RPMI7951 (cell line): ENCODE results near the gene MPHOSPH10. TPM values are rescaled to one million over a fixed set of nuclear protein-coding genes. Genes with fewer than 3 reads are reported as not detected.
A peak's percentile ranks its signal among the peaks of the same experiment; 100 is the strongest.
"Not testable (repeated sequence)": the region's sequence is repeated elsewhere in the genome, so short reads cannot be mapped to it uniquely, and the experiment has no call there.

Experiments used
- DNase-seq: peaks from one replicate; pipeline ENCODE4 v3.0.0-alpha.2; 2012; ENCODE audit warnings: low read depth
- total RNA-seq: library from RNA; depleted of rRNA; stranded (reverse); fragments of >200 nt; shearing (Covaris generic); gene quantifications from 2 replicates; pipeline ENCODE4 v1.2.3, GENCODE V29; 2014

Gene MPHOSPH10
- total RNA-seq, 1 experiment from 2014 or later = 23.4 TPM

DNA sequence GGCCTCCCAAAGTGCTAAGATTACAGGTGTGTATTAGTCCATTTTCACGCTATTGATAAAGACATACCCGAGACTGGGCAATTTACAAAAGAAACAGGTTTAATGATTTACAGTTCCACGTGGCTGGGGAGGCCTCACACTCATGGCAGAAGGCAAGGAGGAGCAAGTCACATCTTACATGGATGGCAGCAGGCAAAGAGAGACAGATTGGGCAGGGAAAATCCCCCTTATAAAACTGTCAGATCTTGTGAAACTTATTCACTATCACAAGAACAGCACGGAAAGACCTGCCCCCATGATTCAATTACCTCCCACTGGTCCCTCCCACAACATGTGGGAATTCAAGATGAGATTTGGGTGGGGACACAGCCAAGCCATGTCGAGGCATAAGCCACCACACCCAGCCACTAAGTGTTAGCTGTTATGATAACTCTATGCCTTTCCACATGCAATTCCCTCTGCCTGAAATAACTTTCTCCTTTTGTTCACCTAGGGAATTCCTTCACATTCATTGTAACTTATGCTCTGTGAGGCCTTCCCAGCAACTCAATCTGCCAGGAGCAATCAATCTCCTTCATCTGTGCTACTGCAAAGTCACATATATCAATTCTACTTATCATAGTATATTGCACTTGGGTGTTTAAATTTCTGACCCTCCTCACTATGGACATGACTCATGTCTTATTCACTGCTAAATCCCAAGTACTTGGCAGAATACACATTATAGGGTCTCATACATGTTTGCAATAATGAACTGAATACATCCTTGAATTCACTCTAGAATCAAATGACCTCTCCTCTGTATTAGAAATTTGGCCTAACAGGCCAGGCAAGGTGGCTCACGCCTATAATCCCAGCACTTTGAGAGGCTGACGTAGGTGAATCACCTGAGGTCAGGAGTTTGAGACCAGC is 7.8 kb upstream of the MPHOSPH10 start:
- no peak for DNase-seq

- no peak for DNase-seq
These were observed 4.7 kb upstream of the MPHOSPH10 start for GRCh38 chr2:71125506-71126294.

DNA sequence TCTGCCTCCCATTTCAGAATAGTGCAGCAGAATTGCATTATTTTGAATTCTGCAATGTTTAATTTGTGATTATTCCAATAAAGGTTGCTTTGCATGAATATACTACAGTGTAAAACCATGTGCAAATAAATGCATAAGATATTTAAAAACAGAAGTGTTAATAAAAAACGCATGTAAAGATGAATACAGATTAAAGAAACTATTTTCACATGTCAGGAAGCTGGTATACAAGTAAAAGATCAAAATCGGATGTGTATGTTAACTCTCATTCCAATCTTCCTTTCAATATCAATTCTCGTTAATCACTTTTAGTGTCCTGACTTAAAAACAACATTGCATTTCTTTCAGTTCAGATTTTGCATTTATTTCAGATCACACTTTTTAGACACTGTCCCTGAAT is 3.5 kb upstream of the MPHOSPH10 start:
- no peak for DNase-seq

- DNase-seq = peak; percentile 7
These were observed 1.1 kb upstream of the MPHOSPH10 start for GRCh38 chr2:71129114-71129901.

GRCh38 chr2:71129902-71130151 is 607 bp upstream of the MPHOSPH10 start:
- DNase-seq = no peak

DNA sequence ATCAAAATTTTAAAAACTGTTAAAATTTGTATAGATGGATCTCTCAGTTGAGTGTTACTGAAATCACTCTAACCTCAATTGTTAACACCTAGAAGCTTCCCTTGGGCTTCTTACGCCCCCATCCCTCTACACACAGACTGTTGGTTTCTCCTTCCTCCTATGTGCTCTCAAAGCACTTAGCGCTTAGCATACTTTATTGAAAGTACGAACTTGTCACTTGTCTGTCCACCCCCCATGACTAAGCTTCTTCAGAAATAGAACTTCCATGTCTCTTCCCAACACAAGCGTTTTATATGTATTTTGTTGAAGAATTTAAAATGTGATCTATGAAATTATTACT is 441 bp downstream of the MPHOSPH10 start:
- peak; percentile 10 for DNase-seq

GRCh38 chr2:71131387-71132166 is 1.1 kb downstream of the MPHOSPH10 start:
- DNase-seq = not testable (repeated sequence)

DNA sequence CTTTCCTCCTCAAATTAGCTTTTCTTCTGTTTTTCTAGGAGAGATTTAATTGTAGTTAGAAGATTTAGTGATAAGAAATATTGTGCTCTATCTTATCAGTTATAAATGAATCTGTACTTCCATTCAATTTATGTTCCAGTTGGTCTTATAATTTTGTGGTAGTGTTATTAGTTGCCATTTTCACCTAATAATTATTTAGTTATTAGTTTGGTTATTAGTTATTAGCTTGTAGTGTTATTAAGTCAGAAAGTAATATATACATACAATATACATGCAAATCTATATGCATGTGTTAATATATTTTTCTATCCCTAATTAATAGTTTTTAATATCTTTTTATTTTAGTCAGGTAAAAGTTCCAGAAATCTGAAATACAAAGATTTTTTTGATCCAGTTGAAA is 3.2 kb downstream of the MPHOSPH10 start:
- DNase-seq = no peak

DNA sequence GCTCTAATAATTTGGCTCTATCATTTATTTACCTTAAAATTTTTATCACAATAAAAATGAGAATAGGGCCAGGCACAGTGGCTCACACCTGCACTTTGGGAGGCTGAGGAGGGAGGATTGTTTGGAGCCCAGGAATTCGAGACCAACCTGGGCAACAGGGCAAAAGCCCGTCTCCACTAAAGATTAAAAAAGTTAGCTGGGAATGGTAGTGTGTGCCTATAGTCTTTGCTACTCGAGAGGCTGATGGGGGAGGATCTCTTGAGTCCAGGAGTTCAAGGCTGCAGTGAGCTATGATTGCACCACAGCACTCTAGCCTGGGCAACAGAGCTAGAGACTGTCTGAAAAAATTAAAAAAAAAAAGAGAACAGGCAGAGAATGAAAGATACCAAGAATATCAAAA is 5.7 kb downstream of the MPHOSPH10 start:
- DNase-seq = no peak

DNA sequence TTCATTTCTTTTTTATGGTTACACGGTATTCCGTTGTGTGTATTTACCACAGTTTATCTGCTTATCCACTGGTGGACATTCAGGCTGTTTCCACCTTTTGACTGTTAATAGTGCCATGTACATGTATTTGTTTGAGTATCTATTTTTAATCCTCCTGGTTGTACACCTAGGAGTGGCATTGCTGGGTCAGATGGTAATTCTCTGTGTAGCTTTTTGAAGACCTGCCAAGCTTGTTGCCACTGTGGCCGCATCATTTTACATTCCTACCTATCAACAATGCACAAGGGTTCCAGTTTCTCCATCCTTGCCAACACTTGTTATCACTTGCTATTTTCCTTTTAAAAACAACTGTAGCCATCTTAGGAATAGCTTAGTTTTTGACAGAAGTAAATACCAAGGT is 13.3 kb downstream of the MPHOSPH10 start:
- no peak for DNase-seq

- no peak for DNase-seq
These were observed 18.2 kb downstream of the MPHOSPH10 start for GRCh38 chr2:71148506-71149063.

GRCh38 chr2:71150082-71150816 is 19.8 kb downstream of the MPHOSPH10 start:
- no peak for DNase-seq

DNA sequence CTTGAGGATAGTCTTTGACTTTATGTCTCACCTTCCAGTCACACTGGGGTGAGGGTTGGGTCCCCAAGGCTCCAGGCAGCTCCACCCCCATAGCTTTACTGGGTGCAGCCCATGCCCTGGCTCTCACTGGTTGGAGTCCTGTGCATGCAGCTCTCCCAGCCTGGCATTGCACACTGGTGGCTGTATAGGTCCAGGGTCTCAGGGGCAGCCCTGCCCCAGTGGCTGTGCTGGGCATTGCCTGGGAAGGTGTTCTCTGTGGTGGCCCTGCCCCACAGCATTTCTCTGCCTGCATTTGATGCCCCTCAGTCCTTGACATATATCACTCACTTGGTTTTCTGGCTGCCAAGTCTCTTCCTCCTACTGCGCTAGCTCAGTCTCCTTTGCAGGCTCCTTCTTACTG is 21.2 kb downstream of the MPHOSPH10 start:
- DNase-seq = no peak

- no peak for DNase-seq
These were observed 23.3 kb downstream of the MPHOSPH10 start for GRCh38 chr2:71153585-71154224.

DNA sequence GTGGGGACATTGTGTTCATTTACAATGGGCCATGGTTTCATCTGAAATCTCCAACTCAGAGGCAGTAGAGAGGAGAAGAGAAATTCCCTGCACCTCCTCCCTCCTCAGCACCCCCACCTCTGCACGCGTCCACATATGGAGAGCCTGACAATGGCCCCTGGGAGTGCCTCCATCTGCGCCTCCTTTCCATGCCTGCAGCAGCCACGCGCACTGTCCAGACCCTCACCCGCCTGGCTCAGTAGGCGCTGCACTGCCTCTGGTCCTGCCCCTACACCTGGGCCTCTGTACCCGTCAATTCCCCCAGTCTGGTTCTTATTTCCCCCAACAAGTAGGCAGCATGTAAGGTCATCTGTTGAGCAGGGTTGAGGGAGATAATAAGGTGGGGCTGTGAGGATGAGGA is 23.8 kb downstream of the MPHOSPH10 start:
- no peak for DNase-seq

- DNase-seq = peak; percentile 48
These were observed 24.4 kb downstream of the MPHOSPH10 start for GRCh38 chr2:71154798-71155197.

GRCh38 chr2:71155846-71156245 is 25.4 kb downstream of the MPHOSPH10 start:
- DNase-seq = no peak

GRCh38 chr2:71156573-71156972 is 26.1 kb downstream of the MPHOSPH10 start:
- DNase-seq = peak; percentile 37

GRCh38 chr2:71157124-71157793 is 26.8 kb downstream of the MPHOSPH10 start:
- DNase-seq = peak; percentile 26

DNA sequence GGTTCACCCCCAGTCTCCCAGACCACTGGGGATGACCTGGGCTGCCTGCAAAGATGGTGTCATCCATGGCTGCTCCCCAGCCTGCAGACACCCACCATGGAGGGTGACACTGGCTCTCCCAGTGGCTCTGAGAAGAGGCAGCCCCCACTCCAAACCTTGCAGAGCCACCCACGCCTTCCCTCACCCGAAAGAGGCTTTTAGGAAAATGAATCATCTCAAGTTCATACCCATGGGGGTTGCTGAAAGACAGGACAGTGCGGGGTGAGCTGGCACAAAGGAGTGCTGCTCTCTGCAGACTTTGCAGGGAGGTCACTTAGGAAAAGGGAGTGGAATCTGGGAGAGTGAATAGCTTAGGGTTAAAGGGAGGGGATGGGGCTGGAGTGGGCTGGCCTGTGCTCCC is 36.4 kb downstream of the MPHOSPH10 start:
- DNase-seq = no peak
